ENCODE measurements around the gene COX7A1. TPM values are rescaled to one million over a fixed set of nuclear protein-coding genes. Genes with fewer than 3 reads are reported as not detected.
A peak's percentile ranks its signal among the peaks of the same experiment; 100 is the strongest.
"Not testable (repeated sequence)": the region's sequence is repeated elsewhere in the genome, so short reads cannot be mapped to it uniquely, and the experiment has no call there.

Gene COX7A1
- 141 TPM for total RNA-seq

DNA sequence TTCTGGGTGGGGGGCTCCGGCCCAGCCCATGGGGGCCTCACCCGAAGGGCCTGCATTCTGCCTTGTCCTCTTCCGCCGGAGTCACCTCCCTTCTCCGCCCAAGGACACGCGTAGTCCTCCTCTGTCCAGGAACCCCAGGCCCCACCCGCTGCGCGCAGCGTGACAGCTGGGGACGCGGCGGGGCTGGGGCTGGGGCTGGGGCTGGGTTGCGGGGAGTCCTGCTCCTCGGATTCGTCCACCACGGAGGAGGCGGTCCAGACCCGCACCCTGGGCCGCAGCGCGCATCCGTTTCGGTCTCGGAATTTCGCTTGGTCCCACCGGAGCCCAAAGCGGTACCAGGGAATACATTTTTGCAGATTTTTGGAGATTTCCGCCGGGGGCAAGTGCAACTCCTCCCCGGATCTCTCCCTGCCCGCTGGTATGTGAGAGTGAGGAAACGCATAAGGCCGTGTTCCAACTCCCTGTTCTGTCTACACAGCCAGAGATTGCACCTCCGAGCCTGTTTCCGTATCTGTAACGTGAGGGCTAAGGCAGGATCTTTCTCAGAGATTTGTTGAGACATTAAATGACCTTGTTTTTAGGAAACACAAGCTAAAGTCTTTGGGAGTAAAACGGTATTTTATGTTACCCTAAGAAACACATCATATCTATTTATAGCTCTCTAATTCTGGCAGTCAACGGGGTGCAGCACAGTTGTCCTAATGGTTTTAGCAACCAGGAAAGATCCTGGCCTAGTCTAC lies at the start of gene COX7A1:
Gene COX7A1 (minus strand): TSS at position 96 of the 740 bp plus-strand sequence. CDS start 40 bp downstream, at position 56.
- peak within 1 kb of the TSS; percentile 100 for H3K27ac ChIP-seq (ENCODE audit: low read depth, low read length)
- peak within 1 kb of the TSS; percentile 75 to 89 (median 88) for H3K4me3 ChIP-seq (ENCODE audit: low read length in 3 of 3)
- H3K9me3 ChIP-seq (ENCODE audit: control insufficient read depth in 3 of 3, low read length in 3 of 3): no peaks in the 10 kb centered on the region
- no peaks in the 10 kb centered on the region for H3K27me3 ChIP-seq (ENCODE audit: control insufficient read depth in 3 of 3, insufficient read depth in 3 of 3, low read length in 3 of 3)
- H3K4me1 ChIP-seq (ENCODE audit: control insufficient read depth in 3 of 3, insufficient read depth in 3 of 3, low read length in 3 of 3): peaks cover 27 to 33% (median 29%) of the 10 kb centered on the region in 3 donors
- H3K36me3 ChIP-seq (ENCODE audit: control insufficient read depth in 3 of 3, insufficient read depth in 3 of 3, low read length in 3 of 3): peaks cover 26 to 32% (median 27%) of the 10 kb centered on the region in 3 donors
- peak within 1 kb of the TSS; percentile 98 to 100 (median 100) for H3K9ac ChIP-seq (ENCODE audit: low read depth in 1 of 3, low read length in 3 of 3)

DNA sequence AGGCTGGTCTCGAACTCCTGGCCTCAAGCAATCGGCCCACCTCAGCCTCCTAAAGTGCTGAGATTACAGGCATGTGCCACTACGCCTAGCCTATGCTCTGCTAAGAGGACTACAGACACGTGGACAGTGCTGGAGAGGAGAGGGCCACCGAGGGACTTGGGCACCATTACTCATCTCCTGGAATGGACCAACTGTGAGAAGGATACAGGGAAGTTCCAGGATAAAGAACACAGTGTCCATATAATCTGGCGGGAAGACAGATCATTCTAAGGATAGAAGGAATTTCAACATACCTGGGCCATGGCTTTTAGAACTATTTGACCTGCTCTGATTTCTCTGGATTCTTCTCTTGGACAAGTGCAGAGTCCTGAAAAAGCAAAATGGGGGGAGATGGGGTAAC lies 49.4 kb upstream of the COX7A1 start:
- Histone ChIP-seq H3K9me3 (ENCODE audit: control insufficient read depth in 3 of 3, low read length in 3 of 3) (no peaks in the 10 kb centered on the region), H3K4me3 (ENCODE audit: low read length in 3 of 3) (no peak overlapping the region), H3K9ac (ENCODE audit: low read depth in 1 of 3, low read length in 3 of 3) (no peak overlapping the region), H3K27ac (ENCODE audit: low read depth, low read length) (no peak overlapping the region), H3K4me1 (ENCODE audit: control insufficient read depth in 3 of 3, insufficient read depth in 3 of 3, low read length in 3 of 3) (no peaks in the 10 kb centered on the region), H3K27me3 (ENCODE audit: control insufficient read depth in 3 of 3, insufficient read depth in 3 of 3, low read length in 3 of 3) (no peaks in the 10 kb centered on the region), H3K36me3 (ENCODE audit: control insufficient read depth in 3 of 3, insufficient read depth in 3 of 3, low read length in 3 of 3) (peaks cover 0 to 6% (median 3%) of the 10 kb centered on the region in 3 donors)

DNA sequence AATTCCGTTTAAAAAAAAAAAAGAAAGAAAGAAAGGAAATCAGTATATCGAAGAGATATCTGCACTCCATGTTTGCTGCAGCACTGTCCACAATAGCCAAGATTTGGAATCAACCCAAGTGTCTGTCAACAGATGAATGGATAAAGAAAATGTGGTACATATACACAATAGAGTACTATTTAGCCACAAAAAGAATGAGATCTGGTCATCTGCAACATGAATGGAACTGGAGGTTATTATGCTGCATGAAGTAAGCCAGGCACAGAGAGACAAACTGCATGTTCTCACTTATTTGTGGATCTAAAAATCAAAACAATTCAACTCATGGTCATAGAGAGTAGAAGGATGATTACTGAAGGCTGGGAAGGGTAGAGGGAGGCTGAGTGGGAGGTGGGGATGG lies 45.9 kb upstream of the COX7A1 start:
- H3K4me3 ChIP-seq (ENCODE audit: low read length in 3 of 3): no peak overlapping the region
- no peaks in the 10 kb centered on the region for H3K27me3 ChIP-seq (ENCODE audit: control insufficient read depth in 3 of 3, insufficient read depth in 3 of 3, low read length in 3 of 3)
- H3K27ac ChIP-seq (ENCODE audit: low read depth, low read length): no peak overlapping the region
- H3K4me1 ChIP-seq (ENCODE audit: control insufficient read depth in 3 of 3, insufficient read depth in 3 of 3, low read length in 3 of 3): no peaks in the 10 kb centered on the region
- H3K9ac ChIP-seq (ENCODE audit: low read depth in 1 of 3, low read length in 3 of 3): no peak overlapping the region
- H3K9me3 ChIP-seq (ENCODE audit: control insufficient read depth in 3 of 3, low read length in 3 of 3): no peaks in the 10 kb centered on the region
- peaks cover 11 to 20% (median 16%) of the 10 kb centered on the region in 3 donors for H3K36me3 ChIP-seq (ENCODE audit: control insufficient read depth in 3 of 3, insufficient read depth in 3 of 3, low read length in 3 of 3)

DNA sequence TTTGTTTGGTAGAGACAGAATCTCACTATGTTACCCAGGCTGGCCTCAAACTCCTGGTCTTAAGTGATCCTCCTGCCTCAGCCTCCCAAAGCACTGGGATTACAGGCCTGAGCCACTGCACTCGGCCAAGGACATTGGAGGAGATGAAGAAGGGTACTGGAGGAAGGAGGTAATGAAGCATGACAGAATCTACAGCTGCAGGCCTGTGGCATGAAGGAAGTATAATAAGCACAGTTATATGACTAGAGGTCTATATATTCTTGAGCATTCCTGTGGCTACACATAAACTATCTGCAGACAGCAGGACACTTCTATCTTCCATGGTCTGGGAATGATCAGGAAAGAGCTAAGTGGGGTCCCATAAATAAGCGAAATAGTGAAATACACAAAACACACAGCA lies 44.0 kb upstream of the COX7A1 start:
- no peak overlapping the region for H3K9ac ChIP-seq (ENCODE audit: low read depth in 1 of 3, low read length in 3 of 3)
- H3K27me3 ChIP-seq (ENCODE audit: control insufficient read depth in 3 of 3, insufficient read depth in 3 of 3, low read length in 3 of 3): no peaks in the 10 kb centered on the region
- no peak overlapping the region for H3K4me3 ChIP-seq (ENCODE audit: low read length in 3 of 3)
- no peaks in the 10 kb centered on the region for H3K9me3 ChIP-seq (ENCODE audit: control insufficient read depth in 3 of 3, low read length in 3 of 3)
- peaks cover 8 to 25% (median 16%) of the 10 kb centered on the region in 3 donors for H3K36me3 ChIP-seq (ENCODE audit: control insufficient read depth in 3 of 3, insufficient read depth in 3 of 3, low read length in 3 of 3)
- H3K27ac ChIP-seq (ENCODE audit: low read depth, low read length): no peak overlapping the region
- no peaks in the 10 kb centered on the region for H3K4me1 ChIP-seq (ENCODE audit: control insufficient read depth in 3 of 3, insufficient read depth in 3 of 3, low read length in 3 of 3)

DNA sequence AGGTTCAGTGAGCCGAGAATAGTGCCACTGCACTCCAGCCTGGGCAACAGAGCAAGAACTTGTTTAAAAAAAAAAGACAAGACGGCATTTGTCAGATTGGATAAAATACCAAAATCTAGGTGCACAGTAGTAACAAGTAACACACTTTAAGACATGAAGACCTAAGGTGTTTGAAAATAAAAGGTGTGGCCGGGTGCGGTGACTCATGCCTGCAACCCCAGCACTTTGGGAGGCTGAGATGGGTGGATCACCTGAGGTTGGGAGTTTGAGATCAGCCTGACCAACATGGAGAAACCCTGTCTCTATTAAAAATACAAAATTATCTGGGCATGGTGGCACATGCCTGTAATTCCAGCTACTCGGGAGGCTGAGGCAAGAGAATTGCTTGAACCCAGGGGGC lies 34.5 kb upstream of the COX7A1 start:
- not testable (repeated sequence) for H3K9me3 ChIP-seq (ENCODE audit: control insufficient read depth in 3 of 3, low read length in 3 of 3); H3K9ac ChIP-seq (ENCODE audit: low read depth in 1 of 3, low read length in 3 of 3); H3K27ac ChIP-seq (ENCODE audit: low read depth, low read length); H3K4me3 ChIP-seq (ENCODE audit: low read length in 3 of 3); H3K27me3 ChIP-seq (ENCODE audit: control insufficient read depth in 3 of 3, insufficient read depth in 3 of 3, low read length in 3 of 3)
- Histone ChIP-seq H3K36me3 (ENCODE audit: control insufficient read depth in 3 of 3, insufficient read depth in 3 of 3, low read length in 3 of 3) (peaks cover 6 to 19% (median 7%) of the 10 kb centered on the region in 3 donors), H3K4me1 (ENCODE audit: control insufficient read depth in 3 of 3, insufficient read depth in 3 of 3, low read length in 3 of 3) (peaks cover 0 to 15% (median 6%) of the 10 kb centered on the region in 3 donors)

DNA sequence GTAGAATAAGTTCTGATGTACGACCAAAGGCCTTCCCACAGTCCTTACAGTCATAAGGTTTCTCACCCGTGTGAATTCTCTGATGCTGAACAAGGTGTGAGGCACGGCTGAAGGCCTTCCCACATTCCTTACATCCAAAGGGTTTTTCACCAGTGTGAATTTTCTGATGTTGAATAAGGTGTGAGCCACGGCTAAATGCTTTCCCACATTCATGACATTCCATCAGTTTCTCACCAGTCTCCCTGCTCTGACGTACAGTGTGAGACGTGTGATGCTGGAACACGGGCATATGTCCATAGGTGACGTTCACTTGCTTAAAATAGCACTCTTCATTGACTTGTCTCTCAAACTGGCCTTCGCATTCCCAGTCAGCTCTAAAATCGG lies 31.0 kb upstream of the COX7A1 start:
- Histone ChIP-seq H3K4me3 (ENCODE audit: low read length in 3 of 3) (no peak overlapping the region), H3K36me3 (ENCODE audit: control insufficient read depth in 3 of 3, insufficient read depth in 3 of 3, low read length in 3 of 3) (peaks cover 6 to 11% (median 7%) of the 10 kb centered on the region in 3 donors), H3K9ac (ENCODE audit: low read depth in 1 of 3, low read length in 3 of 3) (no peak overlapping the region), H3K27me3 (ENCODE audit: control insufficient read depth in 3 of 3, insufficient read depth in 3 of 3, low read length in 3 of 3) (no peaks in the 10 kb centered on the region), H3K4me1 (ENCODE audit: control insufficient read depth in 3 of 3, insufficient read depth in 3 of 3, low read length in 3 of 3) (peaks cover 0 to 15% (median 6%) of the 10 kb centered on the region in 3 donors), H3K27ac (ENCODE audit: low read depth, low read length) (peak overlapping the region; percentile 77), H3K9me3 (ENCODE audit: control insufficient read depth in 3 of 3, low read length in 3 of 3) (no peaks in the 10 kb centered on the region)

DNA sequence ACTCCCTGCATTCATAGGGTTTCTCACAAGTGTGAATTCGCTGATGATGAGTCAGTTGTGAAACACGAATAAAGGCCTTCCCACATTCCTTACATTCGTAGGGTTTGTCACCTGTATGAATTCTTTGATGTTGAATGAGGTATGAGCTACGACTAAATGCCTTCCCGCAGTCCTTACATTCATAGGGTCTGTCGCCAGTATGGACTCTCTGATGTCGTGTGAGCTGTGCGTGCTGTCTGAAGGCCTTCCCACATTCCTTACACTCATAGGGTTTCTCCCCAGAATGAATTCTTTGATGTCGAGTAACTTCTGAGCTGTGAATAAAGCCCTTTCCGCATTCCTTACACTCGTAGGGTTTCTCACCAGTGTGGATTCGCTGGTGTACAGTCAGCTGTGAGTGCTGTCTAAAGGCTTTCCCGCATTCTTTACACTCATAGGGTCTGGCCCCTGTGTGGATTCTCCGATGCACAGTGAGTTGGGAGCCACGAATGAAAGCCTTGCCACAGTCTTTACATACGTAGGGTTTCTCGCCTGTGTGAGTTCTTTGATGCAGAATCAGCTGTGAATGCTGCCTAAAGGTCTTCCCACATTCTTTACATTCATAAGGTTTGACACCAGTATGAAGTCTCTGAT lies 30.5 kb upstream of the COX7A1 start:
- H3K9ac ChIP-seq (ENCODE audit: low read depth in 1 of 3, low read length in 3 of 3): no peak overlapping the region
- peak overlapping the region; percentile 77 for H3K27ac ChIP-seq (ENCODE audit: low read depth, low read length)
- H3K36me3 ChIP-seq (ENCODE audit: control insufficient read depth in 3 of 3, insufficient read depth in 3 of 3, low read length in 3 of 3): peaks cover 6 to 11% (median 7%) of the 10 kb centered on the region in 3 donors
- no peaks in the 10 kb centered on the region for H3K27me3 ChIP-seq (ENCODE audit: control insufficient read depth in 3 of 3, insufficient read depth in 3 of 3, low read length in 3 of 3)
- H3K4me3 ChIP-seq (ENCODE audit: low read length in 3 of 3): no peak overlapping the region
- H3K9me3 ChIP-seq (ENCODE audit: control insufficient read depth in 3 of 3, low read length in 3 of 3): no peaks in the 10 kb centered on the region
- peaks cover 0 to 15% (median 6%) of the 10 kb centered on the region in 3 donors for H3K4me1 ChIP-seq (ENCODE audit: control insufficient read depth in 3 of 3, insufficient read depth in 3 of 3, low read length in 3 of 3)

DNA sequence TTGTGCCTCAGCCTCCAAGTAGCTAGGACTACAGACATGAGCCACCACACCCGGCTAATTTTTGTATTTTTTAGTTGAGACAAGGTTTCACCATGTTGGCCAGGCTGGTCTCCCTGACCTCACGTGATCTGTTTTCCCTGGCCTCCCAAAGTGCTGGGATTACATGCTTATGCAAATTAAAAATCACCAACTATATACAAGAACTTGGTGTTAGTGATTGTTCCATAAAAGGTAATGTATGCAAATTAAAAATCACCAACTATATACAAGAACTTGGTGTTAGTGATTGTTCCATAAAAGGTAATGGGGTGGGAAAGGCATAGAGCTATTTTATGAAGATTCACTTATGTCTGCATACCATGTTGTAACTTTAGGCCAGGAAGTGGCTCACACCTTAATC lies 26.8 kb upstream of the COX7A1 start:
- H3K4me3 ChIP-seq (ENCODE audit: low read length in 3 of 3); H3K9ac ChIP-seq (ENCODE audit: low read depth in 1 of 3, low read length in 3 of 3); H3K27ac ChIP-seq (ENCODE audit: low read depth, low read length); H3K27me3 ChIP-seq (ENCODE audit: control insufficient read depth in 3 of 3, insufficient read depth in 3 of 3, low read length in 3 of 3); H3K9me3 ChIP-seq (ENCODE audit: control insufficient read depth in 3 of 3, low read length in 3 of 3): not testable (repeated sequence)
- Histone ChIP-seq H3K36me3 (ENCODE audit: control insufficient read depth in 3 of 3, insufficient read depth in 3 of 3, low read length in 3 of 3) (peaks cover 6 to 11% (median 7%) of the 10 kb centered on the region in 3 donors), H3K4me1 (ENCODE audit: control insufficient read depth in 3 of 3, insufficient read depth in 3 of 3, low read length in 3 of 3) (peaks cover 0 to 15% (median 6%) of the 10 kb centered on the region in 3 donors)

DNA sequence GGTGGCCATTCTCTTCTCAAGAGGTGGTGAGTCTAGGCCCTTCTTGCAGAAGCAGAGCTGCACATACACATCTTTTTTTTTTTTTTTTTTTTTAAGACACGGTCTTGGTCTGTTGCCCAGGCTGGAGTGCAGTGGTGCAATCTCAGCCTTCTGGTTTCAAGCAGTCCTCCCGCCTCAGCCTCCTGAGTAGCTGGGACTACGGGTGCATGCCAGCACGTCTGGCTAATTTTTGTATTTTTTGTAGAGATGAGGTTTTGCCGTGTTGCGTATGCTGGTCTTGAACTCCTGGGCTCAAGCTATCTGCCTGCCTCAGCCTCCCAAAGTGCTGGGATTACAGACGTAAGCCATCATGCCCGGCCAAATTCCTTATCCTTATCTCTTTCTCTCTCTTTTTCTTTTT lies 21.6 kb upstream of the COX7A1 start:
- H3K27me3 ChIP-seq (ENCODE audit: control insufficient read depth in 3 of 3, insufficient read depth in 3 of 3, low read length in 3 of 3); H3K27ac ChIP-seq (ENCODE audit: low read depth, low read length); H3K4me3 ChIP-seq (ENCODE audit: low read length in 3 of 3); H3K9me3 ChIP-seq (ENCODE audit: control insufficient read depth in 3 of 3, low read length in 3 of 3); H3K36me3 ChIP-seq (ENCODE audit: control insufficient read depth in 3 of 3, insufficient read depth in 3 of 3, low read length in 3 of 3); H3K9ac ChIP-seq (ENCODE audit: low read depth in 1 of 3, low read length in 3 of 3): not testable (repeated sequence)
- peaks cover 9 to 13% (median 12%) of the 10 kb centered on the region in 3 donors for H3K4me1 ChIP-seq (ENCODE audit: control insufficient read depth in 3 of 3, insufficient read depth in 3 of 3, low read length in 3 of 3)

DNA sequence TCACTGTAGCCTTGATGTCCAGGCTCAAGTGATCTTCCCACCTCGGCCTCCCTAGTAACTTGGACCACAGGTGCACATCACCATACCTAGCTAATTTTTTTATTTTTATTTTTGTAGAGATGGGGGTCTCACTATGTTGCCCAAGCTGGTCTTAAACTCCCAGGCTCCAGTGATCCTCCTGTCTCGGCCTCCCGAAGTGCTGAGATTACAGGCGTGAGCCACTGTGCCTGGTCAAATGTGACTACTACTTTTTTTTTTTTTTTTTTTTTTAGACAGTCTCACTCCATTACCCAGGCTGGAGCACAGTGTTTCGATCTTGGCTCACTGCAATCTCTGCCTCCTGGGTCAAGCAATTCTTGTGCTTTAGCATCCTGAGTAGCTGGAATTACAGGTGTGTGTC lies 20.6 kb upstream of the COX7A1 start:
- H3K9me3 ChIP-seq (ENCODE audit: control insufficient read depth in 3 of 3, low read length in 3 of 3): no peaks in the 10 kb centered on the region

More for the DNA sequence above, 20.6 kb upstream of the COX7A1 start:
- Histone ChIP-seq H3K27ac (ENCODE audit: low read depth, low read length) (no peak overlapping the region), H3K36me3 (ENCODE audit: control insufficient read depth in 3 of 3, insufficient read depth in 3 of 3, low read length in 3 of 3) (no peaks in the 10 kb centered on the region), H3K4me1 (ENCODE audit: control insufficient read depth in 3 of 3, insufficient read depth in 3 of 3, low read length in 3 of 3) (peaks cover 10 to 13% (median 12%) of the 10 kb centered on the region in 3 donors), H3K4me3 (ENCODE audit: low read length in 3 of 3) (no peak overlapping the region), H3K27me3 (ENCODE audit: control insufficient read depth in 3 of 3, insufficient read depth in 3 of 3, low read length in 3 of 3) (no peaks in the 10 kb centered on the region), H3K9ac (ENCODE audit: low read depth in 1 of 3, low read length in 3 of 3) (no peak overlapping the region)

Measured in skeletal muscle tissue (tissue), 4 donors.